T-helper 1 cell (primary cell): ENCODE measurements around the gene VPS33B.
A peak's percentile ranks its signal among the peaks of the same experiment; 100 is the strongest.

Source experiments
- DNase-seq, 5 donors: peaks; one replicate each; pipeline ENCODE4 v3.0.0-alpha.2; 2012 to 2020

VPS33B gene

GRCh38 chr15:90974216-90974615 lies 48.2 kb downstream of the VPS33B start:
- DNase-seq: no peak

GRCh38 chr15:90972133-90972532 lies 50.3 kb downstream of the VPS33B start:
- no peak for DNase-seq

- DNase-seq: no peak
Measured at GRCh38 chr15:90970274-90970673, 52.1 kb downstream of the VPS33B start.

GRCh38 chr15:90968434-90968833 lies 54.0 kb downstream of the VPS33B start:
- DNase-seq: no peak

GRCh38 chr15:90967206-90967605 lies 55.2 kb downstream of the VPS33B start:
- DNase-seq: no peak

GRCh38 chr15:90966262-90966661 lies 56.1 kb downstream of the VPS33B start:
- no peak for DNase-seq

GRCh38 chr15:90962021-90962420 lies 60.4 kb downstream of the VPS33B start:
- DNase-seq: no peak

- DNase-seq: no peak
Measured at GRCh38 chr15:90960298-90961091, 61.9 kb downstream of the VPS33B start.

- no peak for DNase-seq
Measured at GRCh38 chr15:90959894-90960293, 62.5 kb downstream of the VPS33B start.

- DNase-seq: no peak
Measured at GRCh38 chr15:90959028-90959595, 63.3 kb downstream of the VPS33B start.

GRCh38 chr15:90957791-90958190 lies 64.6 kb downstream of the VPS33B start:
- DNase-seq: no peak

- no peak for DNase-seq
Measured at GRCh38 chr15:90957031-90957790, 65.2 kb downstream of the VPS33B start.

GRCh38 chr15:90956274-90957030 lies 65.9 kb downstream of the VPS33B start:
- DNase-seq: peak; percentile 46 to 63 (median 48)

- no peak for DNase-seq
Measured at GRCh38 chr15:90955624-90956273, 66.6 kb downstream of the VPS33B start.

- DNase-seq: peak; percentile 73 to 95 (median 83)
Measured at GRCh38 chr15:90954712-90955623, 67.4 kb downstream of the VPS33B start, which contains the start of gene RCCD1. Gene RCCD1, plus strand, starts transcription at chr15:90954884. Its CDS starts 1,851 bp downstream, at chr15:90956735.

- no peak for DNase-seq
Measured at GRCh38 chr15:90953947-90954711, 68.3 kb downstream of the VPS33B start.

GRCh38 chr15:90952901-90953677 lies 69.3 kb downstream of the VPS33B start:
- DNase-seq: no peak

- DNase-seq: no peak
Measured at GRCh38 chr15:90950676-90951075, 71.7 kb downstream of the VPS33B start.

- no peak for DNase-seq
Measured at GRCh38 chr15:90949979-90950675, 72.3 kb downstream of the VPS33B start.
